Endodermal cell (in vitro differentiated cells): Measurements from ENCODE around the gene SLCO6A1. TPM values are rescaled to one million over a fixed set of nuclear protein-coding genes. Genes with fewer than 3 reads are reported as not detected.

Source experiments
- DNase-seq: peaks from one replicate; pipeline ENCODE4 v3.0.0-alpha.2; 2017
- H3K27ac ChIP-seq: 2 replicates; pipeline ENCODE4 v1.5.1; 2013; ENCODE audit warnings: mild to moderate bottlenecking, low read depth, low read length, moderate library complexity
- H3K27me3 ChIP-seq: 2 replicates; pipeline ENCODE4 v1.6.1; 2013; ENCODE audit warnings: mild to moderate bottlenecking, low read length, moderate library complexity; ENCODE audit not compliant: insufficient read depth, control insufficient read depth, poor library complexity, severe bottlenecking
- H3K36me3 ChIP-seq: 2 replicates; pipeline ENCODE4 v1.7.0; 2013; ENCODE audit warnings: mild to moderate bottlenecking, low read length, moderate library complexity; ENCODE audit not compliant: control insufficient read depth, insufficient read depth
- H3K4me1 ChIP-seq: one replicate; pipeline ENCODE4 v1.7.0; 2013; ENCODE audit warnings: low read length; ENCODE audit not compliant: control insufficient read depth, insufficient read depth
- H3K4me3 ChIP-seq: 2 replicates; pipeline ENCODE4 v1.5.1; 2013; ENCODE audit warnings: mild to moderate bottlenecking, low read length, moderate library complexity
- H3K9ac ChIP-seq: 2 replicates; pipeline ENCODE4 v1.6.1; 2013; ENCODE audit warnings: mild to moderate bottlenecking, low read length, moderate library complexity; ENCODE audit not compliant: poor library complexity, severe bottlenecking; ENCODE audit errors: extremely low read depth
- H3K9me3 ChIP-seq: 2 replicates; pipeline ENCODE4 v1.6.1; 2013; ENCODE audit warnings: mild to moderate bottlenecking, low read length, moderate library complexity; ENCODE audit not compliant: control insufficient read depth
- H3K27ac Mint-ChIP-seq: 2 replicates; pipeline ENCODE4 v1.8.0; 2020; ENCODE audit warnings: mixed read lengths
- H3K27me3 Mint-ChIP-seq: 2 replicates; pipeline ENCODE4 v1.8.0; 2021; ENCODE audit warnings: mild to moderate bottlenecking, mixed read lengths; ENCODE audit not compliant: insufficient read depth
- H3K36me3 Mint-ChIP-seq: 2 replicates; pipeline ENCODE4 v1.8.0; 2020; ENCODE audit warnings: low read depth, mixed read lengths
- H3K4me1 Mint-ChIP-seq: 2 replicates; pipeline ENCODE4 v1.8.0; 2020; ENCODE audit warnings: mixed read lengths
- H3K4me3 Mint-ChIP-seq: 2 replicates; pipeline ENCODE4 v1.8.0; 2020; ENCODE audit warnings: mild to moderate bottlenecking, moderate library complexity, mixed read lengths
- H3K9me3 Mint-ChIP-seq: 2 replicates; pipeline ENCODE4 v1.8.0; 2020; ENCODE audit warnings: mild to moderate bottlenecking, mixed read lengths
- WGBS, 2 experiments: methylation state at CpG; one replicate each; pipeline versions ENCODE4 v1.1.5 to v1.1.7; 2013; ENCODE audit warnings: missing lambda C conversion rate in 2 of 2, mixed read lengths in 1 of 2; ENCODE audit not compliant: insufficient coverage in 1 of 2, insufficient read length in 1 of 2; 5-methylcytosine and 5-hydroxymethylcytosine counted together
- total RNA-seq, 2 donors: library from RNA; stranded (reverse); fragmentation: NEBNext Ultra II Directional in 1 of 2; extraction: Animal tissue kit (Norgen Biotek cat#: 25700) in 1 of 2; gene quantifications; 2 replicates in 1 of 2; 3 replicates in 1 of 2; pipeline ENCODE4 v1.2.1, GENCODE V29; 2021
- TF ChIP-seq, protein P1 (sequence below): fragments of 200-600 bp; sonication (generic); conservative IDR thresholded peaks from 2 replicates; pipeline ENCODE4 v1.5.0; 2021; ENCODE audit warnings: antibody characterized with exemption, mild to moderate bottlenecking

The SLCO6A1 gene
- total RNA-seq, 2 donors from 2014 or later: 0.71 to 3.1 TPM

DNA sequence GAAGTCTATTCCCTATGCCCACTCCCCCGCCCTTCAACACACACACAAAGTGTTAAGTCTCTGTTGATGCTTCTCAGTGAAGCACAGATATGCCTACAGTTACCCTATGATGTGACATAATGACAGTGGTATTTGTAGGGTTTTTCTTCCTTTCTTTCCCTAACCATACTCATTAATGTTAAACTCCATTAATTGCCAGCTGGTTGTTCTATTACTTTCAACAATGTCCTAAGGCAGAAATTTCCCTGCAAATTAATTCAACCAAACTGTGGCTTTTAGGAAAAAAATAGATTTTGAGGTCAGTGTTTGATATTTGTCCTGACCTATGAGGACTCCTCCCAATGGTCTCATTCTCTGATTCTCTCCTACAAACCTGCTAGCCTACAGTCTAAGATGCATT is 38.2 kb upstream of the SLCO6A1 start:
- WGBS, 2 experiments: no CpG with 5 or more reads among the region's 1 CpG
- H3K27ac ChIP-seq: no peak overlapping the region
- H3K27me3 ChIP-seq: no peaks in the 10 kb centered on the region
- no peak for DNase-seq
- H3K9ac ChIP-seq: no peak overlapping the region
- Mint-ChIP-seq H3K9me3 (peaks cover 3% of the 10 kb centered on the region), H3K4me1 (peaks cover 8% of the 10 kb centered on the region), H3K36me3 (no peaks in the 10 kb centered on the region), H3K4me3 (no peak overlapping the region), H3K27me3 (no peaks in the 10 kb centered on the region), H3K27ac (no peak overlapping the region)
- TF ChIP-seq, protein P1, sequence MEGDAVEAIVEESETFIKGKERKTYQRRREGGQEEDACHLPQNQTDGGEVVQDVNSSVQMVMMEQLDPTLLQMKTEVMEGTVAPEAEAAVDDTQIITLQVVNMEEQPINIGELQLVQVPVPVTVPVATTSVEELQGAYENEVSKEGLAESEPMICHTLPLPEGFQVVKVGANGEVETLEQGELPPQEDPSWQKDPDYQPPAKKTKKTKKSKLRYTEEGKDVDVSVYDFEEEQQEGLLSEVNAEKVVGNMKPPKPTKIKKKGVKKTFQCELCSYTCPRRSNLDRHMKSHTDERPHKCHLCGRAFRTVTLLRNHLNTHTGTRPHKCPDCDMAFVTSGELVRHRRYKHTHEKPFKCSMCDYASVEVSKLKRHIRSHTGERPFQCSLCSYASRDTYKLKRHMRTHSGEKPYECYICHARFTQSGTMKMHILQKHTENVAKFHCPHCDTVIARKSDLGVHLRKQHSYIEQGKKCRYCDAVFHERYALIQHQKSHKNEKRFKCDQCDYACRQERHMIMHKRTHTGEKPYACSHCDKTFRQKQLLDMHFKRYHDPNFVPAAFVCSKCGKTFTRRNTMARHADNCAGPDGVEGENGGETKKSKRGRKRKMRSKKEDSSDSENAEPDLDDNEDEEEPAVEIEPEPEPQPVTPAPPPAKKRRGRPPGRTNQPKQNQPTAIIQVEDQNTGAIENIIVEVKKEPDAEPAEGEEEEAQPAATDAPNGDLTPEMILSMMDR: no peak
- H3K9me3 ChIP-seq: no peaks in the 10 kb centered on the region
- H3K36me3 ChIP-seq: no peaks in the 10 kb centered on the region
- H3K4me1 ChIP-seq: no peaks in the 10 kb centered on the region
- H3K4me3 ChIP-seq: no peak overlapping the region

DNA sequence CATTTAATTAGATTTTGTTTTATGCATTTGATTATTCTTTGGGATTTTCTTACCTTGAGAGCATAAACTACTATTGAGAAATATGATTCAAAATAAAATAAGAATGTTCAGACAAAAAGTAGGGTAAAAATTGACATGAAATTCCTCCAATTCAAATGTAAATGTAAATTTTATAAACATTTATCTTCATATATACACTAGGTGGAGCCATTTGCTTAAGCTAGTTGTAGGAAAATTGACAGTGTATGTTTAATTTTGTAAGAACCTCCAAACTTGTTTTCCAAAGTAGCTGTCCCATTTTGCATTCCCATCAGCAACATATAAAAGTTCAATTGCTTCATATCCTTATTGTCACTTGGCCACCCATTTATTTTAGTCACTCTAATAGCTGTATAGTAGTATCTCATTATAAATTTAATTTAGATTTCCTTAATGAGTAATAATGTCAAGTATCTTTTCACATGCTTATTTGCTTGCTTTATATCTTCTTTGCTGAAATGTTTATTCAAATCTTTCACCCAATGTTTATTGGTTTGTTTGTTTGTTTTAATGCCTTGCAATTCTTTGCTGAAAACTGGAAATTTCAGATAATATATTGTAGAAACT is 37.6 kb upstream of the SLCO6A1 start:
- peaks cover 3% of the 10 kb centered on the region for H3K9me3 Mint-ChIP-seq
- no peak overlapping the region for H3K4me3 Mint-ChIP-seq
- no peak overlapping the region for H3K27ac ChIP-seq
- H3K27me3 ChIP-seq: no peaks in the 10 kb centered on the region
- H3K4me3 ChIP-seq: no peak overlapping the region
- no peaks in the 10 kb centered on the region for H3K36me3 Mint-ChIP-seq
- DNase-seq: no peak
- TF ChIP-seq, protein P1: peak; percentile 61
- no peaks in the 10 kb centered on the region for H3K36me3 ChIP-seq
- H3K4me1 ChIP-seq: no peaks in the 10 kb centered on the region
- no peak overlapping the region for H3K9ac ChIP-seq
- no peaks in the 10 kb centered on the region for H3K9me3 ChIP-seq
- no peak overlapping the region for H3K27ac Mint-ChIP-seq
- peaks cover 8% of the 10 kb centered on the region for H3K4me1 Mint-ChIP-seq
- H3K27me3 Mint-ChIP-seq: no peaks in the 10 kb centered on the region

DNA sequence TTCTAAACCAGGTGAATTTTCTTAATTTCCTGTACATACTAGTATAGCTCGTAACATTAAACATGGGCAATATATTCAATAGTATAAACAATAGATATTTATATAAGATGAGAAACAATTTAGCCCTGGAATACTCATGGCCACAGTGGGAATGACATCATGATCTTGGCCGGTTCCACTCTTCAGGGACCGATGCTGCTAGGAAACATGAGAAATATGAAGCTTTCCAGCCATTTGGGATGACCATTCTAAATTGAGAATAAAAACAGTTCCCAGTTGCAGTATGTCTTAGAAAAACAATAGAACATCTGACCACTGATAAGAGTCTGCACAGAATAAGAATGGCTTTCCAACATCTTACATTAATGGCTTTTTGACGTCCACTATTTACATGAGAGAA is 33.3 kb upstream of the SLCO6A1 start:
- Histone ChIP-seq H3K27ac (no peak overlapping the region), H3K9me3 (no peaks in the 10 kb centered on the region), H3K36me3 (no peaks in the 10 kb centered on the region), H3K4me3 (no peak overlapping the region), H3K27me3 (no peaks in the 10 kb centered on the region), H3K4me1 (no peaks in the 10 kb centered on the region), H3K9ac (no peak overlapping the region)
- H3K27me3 Mint-ChIP-seq: no peaks in the 10 kb centered on the region
- H3K9me3 Mint-ChIP-seq: no peaks in the 10 kb centered on the region
- WGBS, 2 experiments: 95 to 96% methylated on average over 2 to 3 of the region's 4 CpGs
- H3K36me3 Mint-ChIP-seq: no peaks in the 10 kb centered on the region
- H3K27ac Mint-ChIP-seq: no peak overlapping the region
- no peak for DNase-seq
- TF ChIP-seq, protein P1: no peak
- H3K4me3 Mint-ChIP-seq: no peak overlapping the region
- peaks cover 4% of the 10 kb centered on the region for H3K4me1 Mint-ChIP-seq
